Activated T-helper 17 cell treated with anti-CD3 and anti-CD28 coated beads, Interleukin-2, amount 50 U/mL, for 72 hours (primary cell): ENCODE measurements around the gene CIAPIN1. TPM values are rescaled to one million over a fixed set of nuclear protein-coding genes. Genes with fewer than 3 reads are reported as not detected.

Experiments
- ATAC-seq: fragments of 150-1000 bp; cut with Tn5 transposase; replicated peaks from 2 replicates; pipeline ENCODE4 v1.10.0; 2021; ENCODE audit warnings: mild to moderate bottlenecking, moderate library complexity
- H3K27ac Mint-ChIP-seq: one replicate; pipeline ENCODE4 v1.8.0; 2022; ENCODE audit warnings: mixed read lengths
- H3K27me3 Mint-ChIP-seq: one replicate; pipeline ENCODE4 v1.8.0; 2022; ENCODE audit warnings: mixed read lengths
- H3K36me3 Mint-ChIP-seq: one replicate; pipeline ENCODE4 v1.8.0; 2022; ENCODE audit warnings: low read depth, mild to moderate bottlenecking, mixed read lengths
- H3K4me1 Mint-ChIP-seq: one replicate; pipeline ENCODE4 v1.8.0; 2022; ENCODE audit warnings: mixed read lengths
- H3K4me3 Mint-ChIP-seq: one replicate; pipeline ENCODE4 v1.8.0; 2022; ENCODE audit warnings: mild to moderate bottlenecking, mixed read lengths
- H3K9me3 Mint-ChIP-seq: one replicate; pipeline ENCODE4 v1.8.0; 2022; ENCODE audit warnings: mixed read lengths
- total RNA-seq, 2 donors: library from RNA; stranded (reverse); gene quantifications; one replicate each; pipeline ENCODE4 v1.2.3, GENCODE V29; 2022

The CIAPIN1 gene
- total RNA-seq, 2 donors from 2014 or later: 30.8 to 52.8 TPM

- H3K36me3 Mint-ChIP-seq: no peaks in the 10 kb centered on the region
- H3K27me3 Mint-ChIP-seq: no peaks in the 10 kb centered on the region
- H3K27ac Mint-ChIP-seq: no peak overlapping the region
- peaks cover 15% of the 10 kb centered on the region for H3K4me1 Mint-ChIP-seq
- H3K9me3 Mint-ChIP-seq: no peaks in the 10 kb centered on the region
- no peak for ATAC-seq
- H3K4me3 Mint-ChIP-seq: no peak overlapping the region
These were observed 33.0 kb upstream of the CIAPIN1 start for GRCh38 chr16:57479976-57480753.

GRCh38 chr16:57479205-57479975 lies 32.2 kb upstream of the CIAPIN1 start:
- no peak for ATAC-seq
- Mint-ChIP-seq H3K9me3 (no peaks in the 10 kb centered on the region), H3K4me1 (peaks cover 10% of the 10 kb centered on the region), H3K36me3 (no peaks in the 10 kb centered on the region), H3K27ac (no peak overlapping the region), H3K4me3 (no peak overlapping the region), H3K27me3 (no peaks in the 10 kb centered on the region)

GRCh38 chr16:57478396-57479204 lies 31.4 kb upstream of the CIAPIN1 start:
- Mint-ChIP-seq H3K27me3 (no peaks in the 10 kb centered on the region), H3K4me1 (peaks cover 10% of the 10 kb centered on the region), H3K27ac (no peak overlapping the region), H3K36me3 (no peaks in the 10 kb centered on the region), H3K9me3 (no peaks in the 10 kb centered on the region), H3K4me3 (no peak overlapping the region)
- ATAC-seq: no peak

GRCh38 chr16:57477531-57478202 lies 30.5 kb upstream of the CIAPIN1 start:
- no peaks in the 10 kb centered on the region for H3K9me3 Mint-ChIP-seq
- H3K36me3 Mint-ChIP-seq: no peaks in the 10 kb centered on the region
- no peak overlapping the region for H3K4me3 Mint-ChIP-seq
- H3K4me1 Mint-ChIP-seq: peaks cover 10% of the 10 kb centered on the region
- no peaks in the 10 kb centered on the region for H3K27me3 Mint-ChIP-seq
- ATAC-seq: no peak
- no peak overlapping the region for H3K27ac Mint-ChIP-seq

GRCh38 chr16:57476546-57477410 lies 29.6 kb upstream of the CIAPIN1 start:
- H3K27me3 Mint-ChIP-seq: no peaks in the 10 kb centered on the region
- H3K4me3 Mint-ChIP-seq: peak overlapping the region; percentile 48
- peaks cover 6% of the 10 kb centered on the region for H3K36me3 Mint-ChIP-seq
- peak overlapping the region; percentile 25 for H3K27ac Mint-ChIP-seq
- no peak for ATAC-seq
- H3K4me1 Mint-ChIP-seq: peaks cover 10% of the 10 kb centered on the region
- H3K9me3 Mint-ChIP-seq: no peaks in the 10 kb centered on the region

GRCh38 chr16:57475711-57476339 lies 28.6 kb upstream of the CIAPIN1 start:
- ATAC-seq: peak; percentile 97
- Mint-ChIP-seq H3K27ac (peak overlapping the region; percentile 61), H3K36me3 (peaks cover 16% of the 10 kb centered on the region), H3K4me3 (peak overlapping the region; percentile 48), H3K4me1 (peaks cover 10% of the 10 kb centered on the region), H3K9me3 (no peaks in the 10 kb centered on the region), H3K27me3 (no peaks in the 10 kb centered on the region)

GRCh38 chr16:57474671-57475661 lies 27.8 kb upstream of the CIAPIN1 start:
- Mint-ChIP-seq H3K27me3 (no peaks in the 10 kb centered on the region), H3K36me3 (peaks cover 24% of the 10 kb centered on the region), H3K27ac (peak overlapping the region; percentile 61), H3K9me3 (no peaks in the 10 kb centered on the region), H3K4me3 (peak overlapping the region; percentile 48), H3K4me1 (peaks cover 10% of the 10 kb centered on the region)
- ATAC-seq: no peak

GRCh38 chr16:57473906-57474305 lies 26.7 kb upstream of the CIAPIN1 start:
- no peaks in the 10 kb centered on the region for H3K9me3 Mint-ChIP-seq
- H3K27me3 Mint-ChIP-seq: no peaks in the 10 kb centered on the region
- H3K4me3 Mint-ChIP-seq: no peak overlapping the region
- H3K4me1 Mint-ChIP-seq: peaks cover 10% of the 10 kb centered on the region
- ATAC-seq: no peak
- H3K27ac Mint-ChIP-seq: no peak overlapping the region
- H3K36me3 Mint-ChIP-seq: peaks cover 35% of the 10 kb centered on the region

- no peak overlapping the region for H3K27ac Mint-ChIP-seq
- H3K9me3 Mint-ChIP-seq: no peaks in the 10 kb centered on the region
- ATAC-seq: no peak
- H3K27me3 Mint-ChIP-seq: no peaks in the 10 kb centered on the region
- H3K4me1 Mint-ChIP-seq: peaks cover 10% of the 10 kb centered on the region
- no peak overlapping the region for H3K4me3 Mint-ChIP-seq
- H3K36me3 Mint-ChIP-seq: peaks cover 41% of the 10 kb centered on the region
These were observed 26.1 kb upstream of the CIAPIN1 start for GRCh38 chr16:57473176-57473840.

GRCh38 chr16:57472665-57473060 lies 25.5 kb upstream of the CIAPIN1 start:
- no peak overlapping the region for H3K27ac Mint-ChIP-seq

GRCh38 chr16:57471852-57472664 lies 24.9 kb upstream of the CIAPIN1 start:
- Mint-ChIP-seq H3K27ac (no peak overlapping the region), H3K27me3 (no peaks in the 10 kb centered on the region), H3K9me3 (no peaks in the 10 kb centered on the region), H3K36me3 (peaks cover 53% of the 10 kb centered on the region), H3K4me1 (peaks cover 10% of the 10 kb centered on the region), H3K4me3 (no peak overlapping the region)
- no peak for ATAC-seq

More at GRCh38 chr16:57472665-57473060, 25.5 kb upstream of the CIAPIN1 start:
- ATAC-seq: no peak
- Mint-ChIP-seq H3K27me3 (no peaks in the 10 kb centered on the region), H3K4me1 (peaks cover 10% of the 10 kb centered on the region), H3K9me3 (no peaks in the 10 kb centered on the region), H3K4me3 (no peak overlapping the region), H3K36me3 (peaks cover 47% of the 10 kb centered on the region)
